HG02981 (cell line): ENCODE results near the gene SPPL2A.
A peak's percentile ranks its signal among the peaks of the same experiment; 100 is the strongest.
"Not testable (repeated sequence)": the region's sequence is repeated elsewhere in the genome, so short reads cannot be mapped to it uniquely, and the experiment has no call there.

Source experiments
- ATAC-seq: cut with Tn5 transposase; IDR thresholded peaks from one replicate; pipeline ENCODE4 v1.9.1; 2021; ENCODE audit warnings: mild to moderate bottlenecking, moderate library complexity; ENCODE audit not compliant: unreplicated experiment

SPPL2A gene

DNA sequence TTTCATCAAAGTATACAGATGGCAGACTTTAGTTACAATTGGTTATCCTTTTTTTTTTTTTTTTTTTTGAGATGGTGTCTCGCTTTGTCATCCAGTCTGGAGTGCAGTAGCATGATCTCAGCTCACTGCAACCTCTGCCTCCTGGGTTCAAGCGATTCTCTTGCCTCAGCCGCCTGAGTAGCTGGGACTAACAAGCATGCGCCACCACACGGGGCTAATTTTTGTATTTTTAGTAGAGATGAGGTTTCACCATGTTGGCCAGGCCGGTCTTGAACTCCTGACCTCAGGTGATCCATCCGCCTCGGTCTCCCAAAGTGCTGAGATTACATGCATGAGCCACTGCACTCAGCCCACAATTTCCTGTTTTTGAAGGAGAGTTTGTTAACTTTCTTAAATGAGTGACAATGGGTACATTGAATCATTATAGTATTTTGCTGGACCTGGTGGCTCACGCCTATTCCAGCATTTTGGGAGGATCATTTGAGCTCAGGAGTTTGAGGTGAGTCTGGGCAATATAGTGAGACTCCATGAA is 70.8 kb downstream of the SPPL2A start:
- not testable (repeated sequence) for ATAC-seq

DNA sequence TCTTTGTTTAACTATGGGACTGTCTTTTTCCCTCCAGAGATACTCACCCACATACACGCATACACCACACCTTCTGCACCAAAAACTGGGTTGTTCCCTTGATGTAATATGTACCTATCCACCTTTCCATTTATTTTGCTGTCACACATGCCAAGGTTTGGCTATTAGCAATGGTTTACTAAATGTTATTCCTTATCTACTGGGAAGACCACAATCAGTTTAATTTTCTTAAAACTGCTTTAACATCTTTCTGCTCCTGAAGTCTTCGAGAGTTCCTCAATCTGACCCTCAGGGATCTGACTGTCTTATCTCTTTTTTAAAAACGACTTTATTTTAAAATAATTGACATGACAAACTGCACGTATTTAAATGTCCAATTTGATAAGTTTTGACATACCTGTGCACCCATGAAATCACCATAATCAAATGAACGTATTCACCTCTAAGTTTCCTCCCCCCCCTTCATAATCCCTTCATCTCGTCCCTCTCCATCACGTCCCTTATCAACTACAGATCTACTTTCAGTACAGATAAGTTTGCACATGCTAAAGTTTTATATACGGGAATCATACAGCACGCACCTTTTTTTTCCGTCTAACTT is 78.1 kb downstream of the SPPL2A start:
- ATAC-seq: no peak

DNA sequence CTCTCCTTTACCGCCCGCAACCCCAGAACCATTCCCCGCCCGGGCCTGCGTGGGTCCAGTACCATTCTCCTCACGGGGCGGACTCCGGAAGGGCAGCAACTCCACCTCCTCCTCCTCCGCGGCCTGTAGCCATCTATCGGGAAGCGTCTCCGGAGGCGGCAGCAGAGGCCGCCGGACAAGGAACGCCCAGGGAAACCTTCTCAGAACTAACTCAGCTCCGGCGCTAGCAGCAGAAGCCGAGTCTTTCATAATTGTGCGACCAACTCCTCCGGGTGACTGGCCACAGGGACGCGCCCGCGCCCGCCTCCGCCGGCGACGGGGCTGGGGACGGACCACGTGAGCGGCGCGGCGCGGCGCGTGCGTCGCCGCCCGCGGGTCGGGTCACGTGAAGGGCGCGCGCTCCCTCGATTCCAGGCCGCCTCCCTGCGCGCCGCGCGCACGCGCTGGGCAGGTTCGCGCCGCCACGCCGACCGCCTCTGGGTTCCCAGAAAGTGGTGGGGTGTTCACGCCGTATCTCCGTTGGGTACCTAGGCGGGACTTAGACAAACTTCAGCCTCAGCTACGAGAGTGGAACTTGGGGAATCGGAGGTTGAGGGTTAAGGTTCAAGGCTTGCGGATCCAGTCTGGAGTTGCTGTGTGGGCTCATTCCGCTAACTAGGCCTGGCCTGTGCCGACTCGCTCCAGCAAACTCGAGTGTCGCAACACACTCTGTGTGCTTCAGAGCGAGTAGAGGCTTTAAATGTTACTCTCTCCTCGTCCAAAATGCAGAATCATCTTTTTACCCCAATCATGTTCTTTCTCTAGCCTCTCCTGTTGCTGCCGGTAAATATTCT is 78.8 kb downstream of the SPPL2A start, which contains the start of gene TRPM7:
TRPM7 (minus strand) TSS at position 329 of the 833 bp plus-strand sequence; CDS start at position 65, 264 bp downstream.
- ATAC-seq: peak; percentile 82

DNA sequence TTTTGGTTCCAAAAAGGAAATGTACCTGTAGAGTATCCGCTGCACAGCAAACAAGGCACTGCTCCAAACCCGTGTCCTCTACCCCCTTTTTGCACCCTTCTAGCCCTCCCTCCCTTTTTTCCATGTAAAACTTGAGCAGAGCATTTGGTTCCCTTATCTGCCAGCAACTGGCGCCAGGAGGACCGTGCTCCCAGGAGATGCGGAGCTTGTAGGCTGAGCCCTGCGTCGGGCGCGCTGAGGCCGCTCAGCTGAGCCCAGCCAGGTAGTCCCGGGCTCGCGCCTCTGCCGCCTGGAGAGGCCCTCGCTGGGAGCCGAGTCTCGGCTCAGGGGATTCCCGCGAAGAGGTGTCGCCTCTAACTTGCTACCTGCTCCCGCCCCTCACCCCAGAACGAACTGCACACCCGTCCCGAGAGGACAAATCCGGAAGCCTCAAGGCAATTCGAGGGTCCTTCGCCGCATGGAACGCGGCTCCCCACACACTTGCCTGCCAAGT is 79.5 kb downstream of the SPPL2A start:
- ATAC-seq: peak; percentile 44

DNA sequence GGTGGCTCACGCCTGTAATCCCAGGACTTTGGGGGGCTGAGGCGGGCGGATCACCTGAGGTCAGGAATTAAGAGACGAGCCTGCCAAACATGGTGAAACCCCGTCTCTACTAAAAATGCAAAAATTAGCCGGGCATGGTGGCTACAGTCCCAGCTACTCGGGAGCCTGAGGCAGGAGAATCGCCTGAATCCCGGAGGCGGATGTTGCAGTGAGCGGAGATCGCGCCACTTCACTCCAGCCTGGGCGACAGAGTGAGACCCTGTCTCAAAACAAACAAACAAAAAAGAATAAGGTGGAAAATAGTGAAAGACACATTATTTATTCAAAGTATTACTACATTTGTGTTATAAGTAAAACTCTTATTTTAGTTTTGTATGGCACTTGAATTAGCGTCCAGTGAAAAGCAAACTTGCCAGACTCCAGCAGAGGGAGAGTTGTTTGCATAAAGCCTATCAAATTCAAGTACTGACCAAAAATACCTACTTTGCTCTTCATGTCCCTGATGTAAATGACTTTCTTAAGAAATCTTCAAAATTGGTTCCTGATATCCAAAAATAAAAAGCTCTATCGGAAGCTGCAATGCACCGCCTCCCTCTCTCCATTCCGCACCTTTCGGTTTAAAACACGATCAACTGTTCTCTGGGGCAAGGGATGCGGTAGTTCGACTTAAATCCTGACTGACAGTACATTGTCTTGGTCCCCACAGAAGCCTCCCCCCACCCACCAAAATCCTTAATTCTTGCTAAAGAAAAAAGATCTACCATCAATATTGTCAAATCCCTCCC is 80.1 kb downstream of the SPPL2A start:
- ATAC-seq: no peak

DNA sequence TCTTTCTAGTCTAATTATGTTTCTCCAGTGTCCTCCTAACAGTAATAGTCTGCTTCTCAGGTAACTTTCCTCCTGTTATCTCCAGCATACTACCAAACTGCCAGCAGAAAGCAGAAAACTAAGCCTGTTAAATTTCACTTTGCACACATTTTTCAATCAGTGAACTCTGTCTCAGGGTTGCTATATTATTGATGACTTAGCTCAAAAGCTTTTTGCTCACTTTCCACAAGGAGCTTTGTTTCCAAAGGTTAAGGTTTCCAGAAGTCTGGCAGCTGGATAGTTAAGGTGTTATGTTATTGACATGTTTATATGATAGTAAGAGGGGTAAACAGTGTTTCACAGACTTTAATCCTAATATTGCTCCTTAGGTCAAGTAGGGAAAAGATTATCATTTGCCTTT is 84.0 kb downstream of the SPPL2A start:
- ATAC-seq: no peak

DNA sequence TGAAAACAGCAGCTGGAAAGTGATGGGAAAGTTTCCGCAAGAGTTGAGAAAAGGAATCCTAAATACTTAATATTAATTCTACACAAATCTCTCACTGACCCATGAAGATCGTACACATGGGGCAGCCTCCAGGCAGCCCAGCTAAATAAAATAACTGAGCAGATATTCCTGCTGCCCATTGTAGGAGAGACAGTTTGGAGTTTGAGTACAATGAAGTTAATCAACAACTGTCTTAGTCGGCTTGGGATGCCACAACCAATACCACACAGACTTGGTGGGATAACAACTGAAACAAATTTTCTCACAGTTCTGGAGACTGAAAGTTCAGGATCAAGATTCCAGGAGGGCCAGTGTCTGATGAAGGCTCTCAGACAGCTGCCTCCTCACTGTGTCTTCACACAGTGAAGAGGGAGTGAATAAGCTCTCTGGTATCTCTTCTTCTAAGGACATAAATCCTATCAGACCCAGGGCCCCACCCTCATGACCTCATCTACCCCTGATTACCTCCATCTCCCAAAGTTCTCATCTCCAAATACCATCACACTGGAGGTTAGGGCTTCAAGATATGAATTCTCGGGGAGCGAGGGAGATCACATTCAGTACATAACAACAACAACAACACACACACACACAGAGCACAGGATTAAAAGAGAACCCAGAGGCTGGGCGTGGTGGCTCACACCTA is 88.6 kb downstream of the SPPL2A start:
- ATAC-seq: no peak

DNA sequence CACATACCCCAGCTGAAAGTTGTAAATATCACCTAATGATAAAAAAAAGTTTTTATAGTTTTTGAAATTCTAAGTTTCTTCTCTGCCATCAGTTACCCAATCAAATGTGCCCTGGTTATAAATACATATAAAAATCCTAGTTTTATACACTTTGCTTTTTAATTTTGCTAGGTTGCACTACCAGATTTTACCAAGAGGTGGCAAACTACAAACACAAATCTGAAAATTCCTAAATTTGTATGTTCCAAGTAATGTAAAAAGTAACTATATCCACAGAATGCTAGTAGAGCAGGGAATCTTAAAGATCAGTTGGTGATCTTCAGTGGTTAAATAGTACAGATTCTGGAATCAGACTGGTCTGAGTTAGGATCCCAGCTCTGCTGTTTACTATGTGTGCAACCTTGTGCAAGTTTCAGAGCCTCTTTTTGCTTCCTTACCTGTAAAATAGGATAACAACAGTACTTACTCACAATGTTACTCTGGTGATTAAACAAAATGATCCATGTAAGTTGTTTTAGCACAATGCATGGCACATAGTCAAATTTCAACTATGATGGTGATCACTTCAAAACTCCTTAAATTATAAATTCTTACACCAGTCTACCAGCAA is 89.9 kb downstream of the SPPL2A start:
- ATAC-seq: no peak

DNA sequence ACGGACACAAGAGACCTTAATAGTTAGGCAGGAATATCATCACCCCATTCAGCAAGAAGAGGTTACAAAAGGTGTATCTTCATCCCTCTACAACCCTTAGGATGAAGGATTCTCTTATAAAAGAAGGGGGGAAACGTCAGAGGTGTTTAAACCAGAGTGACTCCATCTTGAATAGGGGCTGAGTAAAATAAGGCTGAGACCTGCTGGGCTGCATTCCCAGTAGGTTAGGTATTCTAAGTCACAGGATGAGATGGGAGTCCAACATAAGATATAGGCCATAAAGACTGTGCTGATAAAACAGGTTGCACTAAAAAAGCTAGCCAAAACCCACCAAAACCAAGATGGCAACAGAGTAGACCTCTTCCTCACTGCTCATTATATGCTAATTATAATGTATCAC is 95.4 kb downstream of the SPPL2A start:
- ATAC-seq: no peak

DNA sequence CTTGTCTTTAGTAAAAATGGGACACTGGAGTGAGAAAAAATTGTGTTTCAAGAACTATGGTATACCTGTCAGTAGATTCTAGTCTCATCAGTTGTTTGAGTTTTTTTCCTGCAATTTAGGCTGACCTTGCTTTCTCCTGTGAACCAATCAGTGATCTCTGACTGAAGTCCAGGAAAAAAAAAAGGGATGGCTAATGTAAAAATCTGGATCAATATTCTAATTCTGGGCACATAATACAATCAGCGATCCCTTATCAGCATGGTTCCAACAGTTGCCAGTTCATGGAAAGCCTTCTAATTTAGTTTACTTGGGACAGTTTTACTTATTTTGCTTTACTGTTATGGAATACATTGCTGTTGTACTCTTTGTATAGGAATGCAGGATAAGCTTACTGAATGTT is 95.9 kb downstream of the SPPL2A start:
- no peak for ATAC-seq

DNA sequence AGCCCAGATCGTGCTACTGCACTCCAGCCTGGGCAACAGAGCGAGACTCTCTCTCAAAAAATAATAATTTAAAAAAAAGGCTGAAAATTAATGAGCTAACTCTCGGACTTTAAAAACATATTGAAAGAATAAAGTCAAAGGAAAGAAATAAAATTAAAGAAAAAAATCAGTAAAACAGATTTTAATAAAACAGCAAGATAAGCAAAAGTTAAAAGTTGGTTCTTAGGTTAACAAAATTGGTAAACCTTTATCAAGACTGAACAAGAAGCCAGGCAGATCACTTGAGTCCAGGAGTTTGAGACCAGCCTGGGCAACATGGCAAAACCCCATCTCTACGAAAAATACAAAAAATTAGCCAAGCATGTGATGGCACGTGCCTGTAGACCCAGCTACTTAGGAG is 99.6 kb downstream of the SPPL2A start:
- ATAC-seq: no peak

DNA sequence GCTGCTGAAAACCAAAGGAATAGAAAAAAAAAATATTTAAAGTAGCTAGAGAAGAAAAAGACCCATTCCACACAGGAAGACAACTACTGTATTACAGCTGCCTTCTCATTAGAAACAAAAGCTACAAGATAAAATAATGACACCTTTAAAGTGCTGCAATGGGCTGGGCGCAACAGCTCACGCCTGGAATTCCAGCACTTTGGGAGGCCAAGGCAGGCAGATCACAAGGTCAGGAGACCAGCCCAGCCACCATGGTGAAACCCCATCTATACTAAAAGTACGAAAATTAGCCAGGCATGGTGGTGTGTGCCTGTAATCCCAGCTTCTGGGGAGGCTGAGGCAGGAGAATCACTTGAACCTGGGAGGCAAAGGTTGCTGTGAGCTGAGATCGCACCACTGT is 110.0 kb downstream of the SPPL2A start:
- ATAC-seq: no peak

DNA sequence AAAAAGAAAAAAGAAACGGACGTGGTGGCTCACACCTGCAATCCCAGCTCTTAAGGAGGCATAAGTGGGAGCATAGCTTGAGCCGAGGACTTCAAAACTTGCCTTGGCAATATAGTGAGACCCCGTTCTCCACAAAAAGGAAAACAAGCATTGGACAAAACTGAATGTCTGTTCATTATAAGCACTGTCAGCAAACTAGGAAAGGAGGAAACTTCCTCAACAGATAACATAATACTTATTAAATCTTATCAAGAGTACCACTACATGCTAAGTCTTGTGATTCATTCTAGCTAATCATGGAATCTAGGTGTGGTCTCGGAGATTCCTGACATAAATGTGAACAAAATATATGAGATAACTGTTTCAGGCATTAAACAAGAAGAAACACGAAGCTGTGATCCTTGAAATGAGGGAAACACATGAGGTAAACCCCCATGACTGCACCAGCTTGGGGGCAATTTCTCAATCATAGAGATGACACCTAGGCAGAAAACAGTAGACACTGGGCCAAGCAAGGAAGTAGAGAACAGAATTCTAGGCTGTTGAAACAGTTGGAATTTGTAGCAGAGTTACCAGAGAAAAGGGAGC is 112.3 kb downstream of the SPPL2A start:
- no peak for ATAC-seq

DNA sequence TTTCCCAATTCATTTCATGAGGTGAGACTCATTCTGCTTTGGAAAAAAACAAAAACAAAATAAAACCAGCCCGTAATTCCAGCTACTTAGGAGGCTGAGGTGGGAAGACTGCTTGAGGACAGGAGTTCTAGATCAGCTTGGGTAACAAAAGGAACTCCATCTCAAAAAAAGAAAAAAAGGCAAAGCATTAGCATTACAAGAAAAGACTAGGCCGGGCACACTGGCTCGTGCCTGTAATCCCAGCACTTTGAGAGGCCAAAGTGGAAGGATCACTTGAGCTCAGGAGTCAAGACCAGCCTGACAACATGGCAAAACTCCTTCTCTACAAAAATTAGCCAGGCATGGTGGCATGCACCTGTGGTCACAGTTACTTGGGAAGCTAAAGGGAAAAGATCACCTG is 112.8 kb downstream of the SPPL2A start:
- no peak for ATAC-seq
